H1 (cell line): ENCODE measurements around the gene TMEM221. TPM values are rescaled to one million over a fixed set of nuclear protein-coding genes. Genes with fewer than 3 reads are reported as not detected.

Source experiments
- RFX5 ChIP-seq: IDR thresholded peaks from 2 replicates; pipeline ENCODE4 v1.6.1; 2011; ENCODE audit warnings: low read depth, low read length, improper control_type of control experiment, borderline replicate concordance
- polyA plus RNA-seq, 7 experiments: library from polyadenylated mRNA; depleted of rRNA in 3 of 7; stranded (reverse) in 5 of 7; unstranded in 2 of 7; fragments of >200 nt in 5 of 7; fragments of 200-250 nt in 2 of 7; gene quantifications; 1 replicate in 5 of 7; 2 replicates in 1 of 7; 4 replicates in 1 of 7; pipeline versions ENCODE4 v1.2.1 to v1.2.3, GENCODE V29; 2011 to 2013; ENCODE audit warnings: missing spikeins in 2 of 7, mixed read lengths in 2 of 7
- total RNA-seq: library from RNA; stranded (reverse); fragmentation: NEBNext Ultra II Directional; extraction: Animal tissue kit (Norgen Biotek cat#: 25700); gene quantifications from 2 replicates; pipeline ENCODE4 v1.2.1, GENCODE V29; 2021
- TF ChIP-seq, protein P1 (sequence below): fragments of 300-600 bp; sonication (generic); IDR thresholded peaks from 2 replicates; pipeline ENCODE4 v1.7.1; 2012; ENCODE audit warnings: low read length, moderate library complexity, mild to moderate bottlenecking, inconsistent platforms; ENCODE audit not compliant: insufficient replicate concordance

The TMEM221 gene
- total and polyA plus RNA-seq, 2 of the 8 experiments (the other 6 are each of a cell fraction or from before 2014, with no cell fraction given), result 1.4 to 2.0 TPM

- TF ChIP-seq, protein P1, sequence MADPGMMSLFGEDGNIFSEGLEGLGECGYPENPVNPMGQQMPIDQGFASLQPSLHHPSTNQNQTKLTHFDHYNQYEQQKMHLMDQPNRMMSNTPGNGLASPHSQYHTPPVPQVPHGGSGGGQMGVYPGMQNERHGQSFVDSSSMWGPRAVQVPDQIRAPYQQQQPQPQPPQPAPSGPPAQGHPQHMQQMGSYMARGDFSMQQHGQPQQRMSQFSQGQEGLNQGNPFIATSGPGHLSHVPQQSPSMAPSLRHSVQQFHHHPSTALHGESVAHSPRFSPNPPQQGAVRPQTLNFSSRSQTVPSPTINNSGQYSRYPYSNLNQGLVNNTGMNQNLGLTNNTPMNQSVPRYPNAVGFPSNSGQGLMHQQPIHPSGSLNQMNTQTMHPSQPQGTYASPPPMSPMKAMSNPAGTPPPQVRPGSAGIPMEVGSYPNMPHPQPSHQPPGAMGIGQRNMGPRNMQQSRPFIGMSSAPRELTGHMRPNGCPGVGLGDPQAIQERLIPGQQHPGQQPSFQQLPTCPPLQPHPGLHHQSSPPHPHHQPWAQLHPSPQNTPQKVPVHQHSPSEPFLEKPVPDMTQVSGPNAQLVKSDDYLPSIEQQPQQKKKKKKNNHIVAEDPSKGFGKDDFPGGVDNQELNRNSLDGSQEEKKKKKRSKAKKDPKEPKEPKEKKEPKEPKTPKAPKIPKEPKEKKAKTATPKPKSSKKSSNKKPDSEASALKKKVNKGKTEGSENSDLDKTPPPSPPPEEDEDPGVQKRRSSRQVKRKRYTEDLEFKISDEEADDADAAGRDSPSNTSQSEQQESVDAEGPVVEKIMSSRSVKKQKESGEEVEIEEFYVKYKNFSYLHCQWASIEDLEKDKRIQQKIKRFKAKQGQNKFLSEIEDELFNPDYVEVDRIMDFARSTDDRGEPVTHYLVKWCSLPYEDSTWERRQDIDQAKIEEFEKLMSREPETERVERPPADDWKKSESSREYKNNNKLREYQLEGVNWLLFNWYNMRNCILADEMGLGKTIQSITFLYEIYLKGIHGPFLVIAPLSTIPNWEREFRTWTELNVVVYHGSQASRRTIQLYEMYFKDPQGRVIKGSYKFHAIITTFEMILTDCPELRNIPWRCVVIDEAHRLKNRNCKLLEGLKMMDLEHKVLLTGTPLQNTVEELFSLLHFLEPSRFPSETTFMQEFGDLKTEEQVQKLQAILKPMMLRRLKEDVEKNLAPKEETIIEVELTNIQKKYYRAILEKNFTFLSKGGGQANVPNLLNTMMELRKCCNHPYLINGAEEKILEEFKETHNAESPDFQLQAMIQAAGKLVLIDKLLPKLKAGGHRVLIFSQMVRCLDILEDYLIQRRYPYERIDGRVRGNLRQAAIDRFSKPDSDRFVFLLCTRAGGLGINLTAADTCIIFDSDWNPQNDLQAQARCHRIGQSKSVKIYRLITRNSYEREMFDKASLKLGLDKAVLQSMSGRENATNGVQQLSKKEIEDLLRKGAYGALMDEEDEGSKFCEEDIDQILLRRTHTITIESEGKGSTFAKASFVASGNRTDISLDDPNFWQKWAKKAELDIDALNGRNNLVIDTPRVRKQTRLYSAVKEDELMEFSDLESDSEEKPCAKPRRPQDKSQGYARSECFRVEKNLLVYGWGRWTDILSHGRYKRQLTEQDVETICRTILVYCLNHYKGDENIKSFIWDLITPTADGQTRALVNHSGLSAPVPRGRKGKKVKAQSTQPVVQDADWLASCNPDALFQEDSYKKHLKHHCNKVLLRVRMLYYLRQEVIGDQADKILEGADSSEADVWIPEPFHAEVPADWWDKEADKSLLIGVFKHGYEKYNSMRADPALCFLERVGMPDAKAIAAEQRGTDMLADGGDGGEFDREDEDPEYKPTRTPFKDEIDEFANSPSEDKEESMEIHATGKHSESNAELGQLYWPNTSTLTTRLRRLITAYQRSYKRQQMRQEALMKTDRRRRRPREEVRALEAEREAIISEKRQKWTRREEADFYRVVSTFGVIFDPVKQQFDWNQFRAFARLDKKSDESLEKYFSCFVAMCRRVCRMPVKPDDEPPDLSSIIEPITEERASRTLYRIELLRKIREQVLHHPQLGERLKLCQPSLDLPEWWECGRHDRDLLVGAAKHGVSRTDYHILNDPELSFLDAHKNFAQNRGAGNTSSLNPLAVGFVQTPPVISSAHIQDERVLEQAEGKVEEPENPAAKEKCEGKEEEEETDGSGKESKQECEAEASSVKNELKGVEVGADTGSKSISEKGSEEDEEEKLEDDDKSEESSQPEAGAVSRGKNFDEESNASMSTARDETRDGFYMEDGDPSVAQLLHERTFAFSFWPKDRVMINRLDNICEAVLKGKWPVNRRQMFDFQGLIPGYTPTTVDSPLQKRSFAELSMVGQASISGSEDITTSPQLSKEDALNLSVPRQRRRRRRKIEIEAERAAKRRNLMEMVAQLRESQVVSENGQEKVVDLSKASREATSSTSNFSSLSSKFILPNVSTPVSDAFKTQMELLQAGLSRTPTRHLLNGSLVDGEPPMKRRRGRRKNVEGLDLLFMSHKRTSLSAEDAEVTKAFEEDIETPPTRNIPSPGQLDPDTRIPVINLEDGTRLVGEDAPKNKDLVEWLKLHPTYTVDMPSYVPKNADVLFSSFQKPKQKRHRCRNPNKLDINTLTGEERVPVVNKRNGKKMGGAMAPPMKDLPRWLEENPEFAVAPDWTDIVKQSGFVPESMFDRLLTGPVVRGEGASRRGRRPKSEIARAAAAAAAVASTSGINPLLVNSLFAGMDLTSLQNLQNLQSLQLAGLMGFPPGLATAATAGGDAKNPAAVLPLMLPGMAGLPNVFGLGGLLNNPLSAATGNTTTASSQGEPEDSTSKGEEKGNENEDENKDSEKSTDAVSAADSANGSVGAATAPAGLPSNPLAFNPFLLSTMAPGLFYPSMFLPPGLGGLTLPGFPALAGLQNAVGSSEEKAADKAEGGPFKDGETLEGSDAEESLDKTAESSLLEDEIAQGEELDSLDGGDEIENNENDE, result no peak
- no peak for TF ChIP-seq RFX5
Observed at GRCh38 chr19:17436094-17436873, 12.2 kb downstream of the TMEM221 start (continued).
